HFF-Myc (cell line): ENCODE measurements around the gene RBM39.

Source experiments
- DNase-seq: peaks from one replicate; pipeline ENCODE4 v3.0.0-alpha.2; 2011; ENCODE audit warnings: low read depth; ENCODE audit errors: extremely low read depth
- H3K4me3 ChIP-seq: replicated peaks from 2 replicates; pipeline ENCODE4 v1.5.1; 2011; ENCODE audit warnings: low read depth, mild to moderate bottlenecking, control low read depth, low read length
- CTCF ChIP-seq: IDR thresholded peaks from 2 replicates; pipeline ENCODE4 v1.5.1; 2012; ENCODE audit warnings: mild to moderate bottlenecking, low read depth, low read length, control low read depth; ENCODE audit errors: missing control alignments

Gene RBM39

GRCh38 chr20:35774391-35774790 lies 32.3 kb upstream of the RBM39 start:
- no peak for DNase-seq
- TF ChIP-seq CTCF, result no peak
- H3K4me3 ChIP-seq, result no peak overlapping the region

DNA sequence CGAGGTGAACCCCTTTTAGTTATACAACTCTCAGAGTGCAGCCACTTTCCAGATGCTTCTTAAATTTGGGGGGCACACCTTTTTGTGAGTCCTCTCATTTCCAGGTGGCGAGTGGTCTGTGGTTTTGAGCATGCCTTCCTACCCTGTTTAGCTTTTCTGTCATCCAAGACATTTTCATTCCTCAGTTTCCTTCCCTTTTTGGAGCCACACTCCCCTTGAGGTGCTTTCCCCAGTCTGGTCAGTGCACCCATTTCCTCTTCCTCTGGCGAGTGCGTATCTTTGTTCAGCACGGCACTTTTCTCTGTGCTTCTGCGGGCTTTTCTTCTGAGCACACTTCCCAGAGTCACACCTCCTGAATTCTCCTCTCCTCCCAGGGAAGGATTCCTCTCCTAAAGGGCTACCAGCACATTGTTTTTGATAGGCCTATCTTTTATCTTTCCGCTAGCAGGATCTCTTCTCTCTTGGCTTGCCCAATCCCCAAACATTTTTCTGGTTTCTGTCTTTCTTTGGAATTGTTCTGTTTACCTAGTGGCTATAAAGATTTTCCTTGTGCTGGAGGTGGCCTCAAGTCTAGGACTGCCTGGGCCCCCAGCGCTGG lies 31.2 kb upstream of the RBM39 start:
- DNase-seq, result no peak
- TF ChIP-seq CTCF, result no peak
- H3K4me3 ChIP-seq, result peak overlapping the region; percentile 80

DNA sequence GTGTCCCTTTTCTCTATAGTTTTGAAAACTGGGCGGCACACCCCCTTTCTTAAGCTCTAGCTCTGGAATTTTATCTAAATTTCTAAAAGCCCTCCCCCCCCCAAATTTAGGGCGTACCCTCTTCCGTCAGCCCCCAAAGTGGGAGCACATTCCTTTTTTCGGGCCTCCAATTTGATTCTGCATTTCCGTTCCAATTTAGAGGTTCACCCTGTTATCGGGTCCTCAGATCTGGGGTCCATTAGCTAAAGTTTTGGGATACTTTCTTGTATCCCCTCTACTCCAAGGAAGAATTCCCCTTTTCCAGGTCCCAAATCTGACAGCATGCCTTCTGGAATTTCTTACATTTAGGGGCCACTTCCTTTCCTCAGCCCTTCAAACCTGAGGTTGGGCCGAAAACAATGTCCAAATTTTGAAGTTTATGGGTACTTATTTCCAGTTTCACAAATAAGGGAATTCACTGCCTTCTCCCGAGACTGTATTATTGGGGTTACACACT lies 30.6 kb upstream of the RBM39 start:
- TF ChIP-seq CTCF, result no peak
- no peak for DNase-seq
- H3K4me3 ChIP-seq, result peak overlapping the region; percentile 80

- DNase-seq, result peak; percentile 84
- peak within 1 kb of the TSS; percentile 80 for H3K4me3 ChIP-seq
- no peak for TF ChIP-seq CTCF
These were observed 29.9 kb upstream of the RBM39 start, which contains the start of gene PHF20 for GRCh38 chr20:35771689-35772562. PHF20 (plus strand) TSS chr20:35772015; CDS start chr20:35801523, 29,508 bp downstream.

DNA sequence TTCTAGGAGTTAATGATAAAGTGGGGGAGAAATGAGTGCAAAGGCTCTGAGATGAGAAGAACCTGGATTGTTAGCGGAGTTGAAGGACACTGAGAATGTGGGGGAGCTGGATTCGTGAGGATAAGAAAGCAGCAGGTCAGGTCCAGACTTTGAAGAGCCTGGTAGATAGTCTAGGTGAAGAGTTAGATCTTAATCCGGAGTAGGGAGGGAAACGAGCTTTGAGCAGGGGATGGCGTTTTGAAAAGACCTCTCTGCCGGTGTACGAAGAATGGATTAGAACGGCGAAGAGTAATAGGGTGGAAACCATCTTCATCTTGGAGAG lies 29.3 kb upstream of the RBM39 start:
- H3K4me3 ChIP-seq, result no peak overlapping the region
- no peak for TF ChIP-seq CTCF
- DNase-seq, result no peak

GRCh38 chr20:35768731-35769664 lies 26.9 kb upstream of the RBM39 start:
- no peak overlapping the region for H3K4me3 ChIP-seq
- no peak for TF ChIP-seq CTCF
- DNase-seq, result peak; percentile 84
